K562 (cell line): ENCODE data around the gene SPARC. TPM values are rescaled to one million over a fixed set of nuclear protein-coding genes. Genes with fewer than 3 reads are reported as not detected.

Experiments
- JUND ChIP-seq, 2 experiments: IDR thresholded peaks; 2 replicates in 1 of 2; 3 replicates in 1 of 2; pipeline ENCODE4 v1.6.1; 2011; ENCODE audit warnings: borderline replicate concordance in 2 of 2, low read depth in 2 of 2, low read length in 2 of 2, improper control_type of control experiment in 1 of 2, missing biosample characterization in 1 of 2, missing genetic modification characterization in 1 of 2, missing genetic modification reagents in 1 of 2
- OTX1 ChIP-seq: fragments of 450-650 bp; formaldehyde crosslinking; IDR thresholded peaks from 2 replicates; pipeline ENCODE4 v1.4.0; 2022; ENCODE audit warnings: mild to moderate bottlenecking
- TGIF2 ChIP-seq: sonication (generic); formaldehyde crosslinking; IDR thresholded peaks from 2 replicates; pipeline ENCODE4 v1.8.1; 2022; ENCODE audit warnings: mild to moderate bottlenecking, missing genetic modification reagents, moderate library complexity
- U2AF2 ChIP-seq: fragments of 200-400 bp; formaldehyde crosslinking; optimal IDR thresholded peaks from 2 replicates; pipeline ENCODE3; 2017; ENCODE audit warnings: low read depth, mild to moderate bottlenecking, low read length
- ZNF445 ChIP-seq: fragments of 250-450 bp; sonication (Bioruptor Pico); IDR thresholded peaks from 2 replicates; pipeline ENCODE4 v1.4.0; 2020; ENCODE audit warnings: low read depth, mild to moderate bottlenecking, moderate library complexity
- polyA plus RNA-seq, 8 experiments: library from polyadenylated mRNA; depleted of rRNA in 4 of 8; stranded (reverse) in 5 of 8; unstranded in 3 of 8; fragments of >200 nt; fragmentation: Nextera tagmentation in 2 of 8; fragmentation: Illumina TruSeq in 1 of 8; extraction: Ambion mirVana in 2 of 8; extraction: Trizol in 1 of 8; gene quantifications; 2 replicates each; pipeline versions ENCODE4 v1.2.1 to v1.2.3, GENCODE V29; 2011 to 2014; ENCODE audit warnings: inconsistent platforms in 1 of 8, missing spikeins in 1 of 8
- total RNA-seq, 7 experiments: library from RNA; depleted of rRNA in 6 of 7; stranded (reverse); fragments of >200 nt in 6 of 7; fragmentation: Illumina TruSeq in 2 of 7; extraction: Trizol in 2 of 7; gene quantifications; 2 replicates each; pipeline versions ENCODE4 v1.2.1 to v1.2.3, GENCODE V29; 2011 to 2021; ENCODE audit warnings: low replicate concordance in 1 of 7
- TF ChIP-seq, protein P1 (sequence below): fragments of 450-650 bp; IDR thresholded peaks from 2 replicates; pipeline ENCODE4 v1.6.1; 2016; ENCODE audit warnings: mild to moderate bottlenecking, moderate library complexity
- TF ChIP-seq, protein P2 (sequence below): fragments of 200-800 bp; sonication (Bioruptor generic); IDR thresholded peaks from 2 replicates; pipeline ENCODE4 v1.6.1; 2017; ENCODE audit warnings: missing genetic modification characterization, missing compliant biosample characterization
- TF ChIP-seq, protein P3 (sequence below): sonication (generic); formaldehyde crosslinking; IDR thresholded peaks from 2 replicates; pipeline ENCODE4 v1.5.0; 2020; ENCODE audit warnings: missing genetic modification reagents
- TF ChIP-seq, protein P4 (sequence below): fragments of 450-650 bp; IDR thresholded peaks from 2 replicates; pipeline ENCODE4 v1.6.1; 2018; ENCODE audit warnings: mild to moderate bottlenecking, low read depth; ENCODE audit not compliant: partially characterized antibody

Gene SPARC
- total and polyA plus RNA-seq, 9 of the 15 experiments (the other 6 are each of a cell fraction or from before 2014, with no cell fraction given), result 6.1 to 35.6 (median 12.2) TPM

DNA sequence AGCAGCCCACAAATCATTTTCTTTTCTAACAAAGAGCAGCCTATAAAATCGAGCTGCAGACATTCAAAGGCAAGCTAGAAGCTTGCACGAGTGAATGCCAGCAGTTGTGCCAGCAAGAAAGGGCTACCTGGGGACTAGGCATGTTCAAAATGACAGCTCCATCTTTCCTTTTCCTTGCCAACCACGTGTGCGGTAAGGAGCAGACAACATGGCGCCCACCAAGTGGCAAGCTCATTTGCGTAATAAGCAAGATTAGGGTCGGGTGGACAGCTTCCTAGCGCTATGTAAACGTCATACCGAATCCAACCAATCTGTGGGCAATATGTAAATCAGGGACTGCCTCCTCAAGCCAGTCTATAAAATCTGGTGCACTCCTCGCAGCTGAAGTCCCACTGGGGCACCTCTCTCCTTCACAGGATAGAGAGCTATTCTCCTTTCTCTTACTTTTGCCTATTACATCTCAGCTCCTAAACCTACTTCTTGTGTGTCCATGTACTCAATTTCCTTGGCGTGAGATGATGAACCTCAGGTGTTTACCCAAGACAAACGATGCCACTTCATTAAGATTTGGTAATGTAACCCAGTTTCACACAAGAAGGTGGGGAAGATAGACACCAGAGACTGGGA is 22.5 kb upstream of the SPARC start (continued):
- TF ChIP-seq, protein P1, sequence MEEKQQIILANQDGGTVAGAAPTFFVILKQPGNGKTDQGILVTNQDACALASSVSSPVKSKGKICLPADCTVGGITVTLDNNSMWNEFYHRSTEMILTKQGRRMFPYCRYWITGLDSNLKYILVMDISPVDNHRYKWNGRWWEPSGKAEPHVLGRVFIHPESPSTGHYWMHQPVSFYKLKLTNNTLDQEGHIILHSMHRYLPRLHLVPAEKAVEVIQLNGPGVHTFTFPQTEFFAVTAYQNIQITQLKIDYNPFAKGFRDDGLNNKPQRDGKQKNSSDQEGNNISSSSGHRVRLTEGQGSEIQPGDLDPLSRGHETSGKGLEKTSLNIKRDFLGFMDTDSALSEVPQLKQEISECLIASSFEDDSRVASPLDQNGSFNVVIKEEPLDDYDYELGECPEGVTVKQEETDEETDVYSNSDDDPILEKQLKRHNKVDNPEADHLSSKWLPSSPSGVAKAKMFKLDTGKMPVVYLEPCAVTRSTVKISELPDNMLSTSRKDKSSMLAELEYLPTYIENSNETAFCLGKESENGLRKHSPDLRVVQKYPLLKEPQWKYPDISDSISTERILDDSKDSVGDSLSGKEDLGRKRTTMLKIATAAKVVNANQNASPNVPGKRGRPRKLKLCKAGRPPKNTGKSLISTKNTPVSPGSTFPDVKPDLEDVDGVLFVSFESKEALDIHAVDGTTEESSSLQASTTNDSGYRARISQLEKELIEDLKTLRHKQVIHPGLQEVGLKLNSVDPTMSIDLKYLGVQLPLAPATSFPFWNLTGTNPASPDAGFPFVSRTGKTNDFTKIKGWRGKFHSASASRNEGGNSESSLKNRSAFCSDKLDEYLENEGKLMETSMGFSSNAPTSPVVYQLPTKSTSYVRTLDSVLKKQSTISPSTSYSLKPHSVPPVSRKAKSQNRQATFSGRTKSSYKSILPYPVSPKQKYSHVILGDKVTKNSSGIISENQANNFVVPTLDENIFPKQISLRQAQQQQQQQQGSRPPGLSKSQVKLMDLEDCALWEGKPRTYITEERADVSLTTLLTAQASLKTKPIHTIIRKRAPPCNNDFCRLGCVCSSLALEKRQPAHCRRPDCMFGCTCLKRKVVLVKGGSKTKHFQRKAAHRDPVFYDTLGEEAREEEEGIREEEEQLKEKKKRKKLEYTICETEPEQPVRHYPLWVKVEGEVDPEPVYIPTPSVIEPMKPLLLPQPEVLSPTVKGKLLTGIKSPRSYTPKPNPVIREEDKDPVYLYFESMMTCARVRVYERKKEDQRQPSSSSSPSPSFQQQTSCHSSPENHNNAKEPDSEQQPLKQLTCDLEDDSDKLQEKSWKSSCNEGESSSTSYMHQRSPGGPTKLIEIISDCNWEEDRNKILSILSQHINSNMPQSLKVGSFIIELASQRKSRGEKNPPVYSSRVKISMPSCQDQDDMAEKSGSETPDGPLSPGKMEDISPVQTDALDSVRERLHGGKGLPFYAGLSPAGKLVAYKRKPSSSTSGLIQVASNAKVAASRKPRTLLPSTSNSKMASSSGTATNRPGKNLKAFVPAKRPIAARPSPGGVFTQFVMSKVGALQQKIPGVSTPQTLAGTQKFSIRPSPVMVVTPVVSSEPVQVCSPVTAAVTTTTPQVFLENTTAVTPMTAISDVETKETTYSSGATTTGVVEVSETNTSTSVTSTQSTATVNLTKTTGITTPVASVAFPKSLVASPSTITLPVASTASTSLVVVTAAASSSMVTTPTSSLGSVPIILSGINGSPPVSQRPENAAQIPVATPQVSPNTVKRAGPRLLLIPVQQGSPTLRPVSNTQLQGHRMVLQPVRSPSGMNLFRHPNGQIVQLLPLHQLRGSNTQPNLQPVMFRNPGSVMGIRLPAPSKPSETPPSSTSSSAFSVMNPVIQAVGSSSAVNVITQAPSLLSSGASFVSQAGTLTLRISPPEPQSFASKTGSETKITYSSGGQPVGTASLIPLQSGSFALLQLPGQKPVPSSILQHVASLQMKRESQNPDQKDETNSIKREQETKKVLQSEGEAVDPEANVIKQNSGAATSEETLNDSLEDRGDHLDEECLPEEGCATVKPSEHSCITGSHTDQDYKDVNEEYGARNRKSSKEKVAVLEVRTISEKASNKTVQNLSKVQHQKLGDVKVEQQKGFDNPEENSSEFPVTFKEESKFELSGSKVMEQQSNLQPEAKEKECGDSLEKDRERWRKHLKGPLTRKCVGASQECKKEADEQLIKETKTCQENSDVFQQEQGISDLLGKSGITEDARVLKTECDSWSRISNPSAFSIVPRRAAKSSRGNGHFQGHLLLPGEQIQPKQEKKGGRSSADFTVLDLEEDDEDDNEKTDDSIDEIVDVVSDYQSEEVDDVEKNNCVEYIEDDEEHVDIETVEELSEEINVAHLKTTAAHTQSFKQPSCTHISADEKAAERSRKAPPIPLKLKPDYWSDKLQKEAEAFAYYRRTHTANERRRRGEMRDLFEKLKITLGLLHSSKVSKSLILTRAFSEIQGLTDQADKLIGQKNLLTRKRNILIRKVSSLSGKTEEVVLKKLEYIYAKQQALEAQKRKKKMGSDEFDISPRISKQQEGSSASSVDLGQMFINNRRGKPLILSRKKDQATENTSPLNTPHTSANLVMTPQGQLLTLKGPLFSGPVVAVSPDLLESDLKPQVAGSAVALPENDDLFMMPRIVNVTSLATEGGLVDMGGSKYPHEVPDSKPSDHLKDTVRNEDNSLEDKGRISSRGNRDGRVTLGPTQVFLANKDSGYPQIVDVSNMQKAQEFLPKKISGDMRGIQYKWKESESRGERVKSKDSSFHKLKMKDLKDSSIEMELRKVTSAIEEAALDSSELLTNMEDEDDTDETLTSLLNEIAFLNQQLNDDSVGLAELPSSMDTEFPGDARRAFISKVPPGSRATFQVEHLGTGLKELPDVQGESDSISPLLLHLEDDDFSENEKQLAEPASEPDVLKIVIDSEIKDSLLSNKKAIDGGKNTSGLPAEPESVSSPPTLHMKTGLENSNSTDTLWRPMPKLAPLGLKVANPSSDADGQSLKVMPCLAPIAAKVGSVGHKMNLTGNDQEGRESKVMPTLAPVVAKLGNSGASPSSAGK, result peak; percentile 56; the same call in 1 of the 2 replicates
- TF ChIP-seq OTX1 (no peak), JUND (IDR thresholded peaks at IDR 0.05; ENCODE audit: borderline replicate concordance, low read depth, low read length) (no peak), JUND (tag; IDR thresholded peaks at IDR 0.05; ENCODE audit: borderline replicate concordance, low read depth, low read length) (no peak), TGIF2 (CRISPR knock-in tag) (no peak), ZNF445 (CRISPR knock-in tag) (no peak), U2AF2 (no peak)
- TF ChIP-seq, protein P2, sequence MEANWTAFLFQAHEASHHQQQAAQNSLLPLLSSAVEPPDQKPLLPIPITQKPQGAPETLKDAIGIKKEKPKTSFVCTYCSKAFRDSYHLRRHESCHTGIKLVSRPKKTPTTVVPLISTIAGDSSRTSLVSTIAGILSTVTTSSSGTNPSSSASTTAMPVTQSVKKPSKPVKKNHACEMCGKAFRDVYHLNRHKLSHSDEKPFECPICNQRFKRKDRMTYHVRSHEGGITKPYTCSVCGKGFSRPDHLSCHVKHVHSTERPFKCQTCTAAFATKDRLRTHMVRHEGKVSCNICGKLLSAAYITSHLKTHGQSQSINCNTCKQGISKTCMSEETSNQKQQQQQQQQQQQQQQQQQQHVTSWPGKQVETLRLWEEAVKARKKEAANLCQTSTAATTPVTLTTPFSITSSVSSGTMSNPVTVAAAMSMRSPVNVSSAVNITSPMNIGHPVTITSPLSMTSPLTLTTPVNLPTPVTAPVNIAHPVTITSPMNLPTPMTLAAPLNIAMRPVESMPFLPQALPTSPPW (CRISPR knock-in tag), result no peak
- TF ChIP-seq, protein P3, sequence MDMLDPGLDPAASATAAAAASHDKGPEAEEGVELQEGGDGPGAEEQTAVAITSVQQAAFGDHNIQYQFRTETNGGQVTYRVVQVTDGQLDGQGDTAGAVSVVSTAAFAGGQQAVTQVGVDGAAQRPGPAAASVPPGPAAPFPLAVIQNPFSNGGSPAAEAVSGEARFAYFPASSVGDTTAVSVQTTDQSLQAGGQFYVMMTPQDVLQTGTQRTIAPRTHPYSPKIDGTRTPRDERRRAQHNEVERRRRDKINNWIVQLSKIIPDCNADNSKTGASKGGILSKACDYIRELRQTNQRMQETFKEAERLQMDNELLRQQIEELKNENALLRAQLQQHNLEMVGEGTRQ (CRISPR knock-in tag), result peak; percentile 43; the same call in 1 of the 2 replicates
- TF ChIP-seq, protein P4, sequence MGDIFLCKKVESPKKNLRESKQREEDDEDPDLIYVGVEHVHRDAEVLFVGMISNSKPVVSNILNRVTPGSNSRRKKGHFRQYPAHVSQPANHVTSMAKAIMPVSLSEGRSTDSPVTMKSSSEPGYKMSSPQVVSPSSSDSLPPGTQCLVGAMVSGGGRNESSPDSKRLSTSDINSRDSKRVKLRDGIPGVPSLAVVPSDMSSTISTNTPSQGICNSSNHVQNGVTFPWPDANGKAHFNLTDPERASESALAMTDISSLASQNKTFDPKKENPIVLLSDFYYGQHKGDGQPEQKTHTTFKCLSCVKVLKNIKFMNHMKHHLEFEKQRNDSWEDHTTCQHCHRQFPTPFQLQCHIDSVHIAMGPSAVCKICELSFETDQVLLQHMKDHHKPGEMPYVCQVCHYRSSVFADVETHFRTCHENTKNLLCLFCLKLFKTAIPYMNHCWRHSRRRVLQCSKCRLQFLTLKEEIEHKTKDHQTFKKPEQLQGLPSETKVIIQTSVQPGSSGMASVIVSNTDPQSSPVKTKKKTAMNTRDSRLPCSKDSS, result no peak
